ES-I3 (cell line): ENCODE results near the gene WNT1.

Source experiments
- H3K36me3 ChIP-seq: 2 replicates; pipeline ENCODE4 v1.6.1; 2013; ENCODE audit warnings: mild to moderate bottlenecking, low read length, control low read depth, moderate library complexity; ENCODE audit not compliant: insufficient read depth
- H3K4me1 ChIP-seq: 2 replicates; pipeline ENCODE4 v1.6.1; 2013; ENCODE audit warnings: mild to moderate bottlenecking, control low read depth, low read length; ENCODE audit not compliant: insufficient read depth
- H3K9ac ChIP-seq: 2 replicates; pipeline ENCODE4 v1.6.1; 2013; ENCODE audit warnings: low read depth, mild to moderate bottlenecking, low read length, moderate library complexity
- H3K9me3 ChIP-seq: 2 replicates; pipeline ENCODE4 v1.6.1; 2013; ENCODE audit warnings: mild to moderate bottlenecking, low read length, moderate library complexity; ENCODE audit not compliant: control insufficient read depth, insufficient read depth

WNT1 gene

GRCh38 chr12:49028666-49029275 is 50.6 kb downstream of the WNT1 start:
- H3K36me3 ChIP-seq: peaks cover 51% of the 10 kb centered on the region
- H3K4me1 ChIP-seq: no peaks in the 10 kb centered on the region
- H3K9me3 ChIP-seq: no peaks in the 10 kb centered on the region
- H3K9ac ChIP-seq: no peak overlapping the region

- H3K9me3 ChIP-seq: no peaks in the 10 kb centered on the region
- H3K36me3 ChIP-seq: peaks cover 46% of the 10 kb centered on the region
- no peak overlapping the region for H3K9ac ChIP-seq
- H3K4me1 ChIP-seq: no peaks in the 10 kb centered on the region
Observed at GRCh38 chr12:49030119-49030518, 52.0 kb downstream of the WNT1 start.

DNA sequence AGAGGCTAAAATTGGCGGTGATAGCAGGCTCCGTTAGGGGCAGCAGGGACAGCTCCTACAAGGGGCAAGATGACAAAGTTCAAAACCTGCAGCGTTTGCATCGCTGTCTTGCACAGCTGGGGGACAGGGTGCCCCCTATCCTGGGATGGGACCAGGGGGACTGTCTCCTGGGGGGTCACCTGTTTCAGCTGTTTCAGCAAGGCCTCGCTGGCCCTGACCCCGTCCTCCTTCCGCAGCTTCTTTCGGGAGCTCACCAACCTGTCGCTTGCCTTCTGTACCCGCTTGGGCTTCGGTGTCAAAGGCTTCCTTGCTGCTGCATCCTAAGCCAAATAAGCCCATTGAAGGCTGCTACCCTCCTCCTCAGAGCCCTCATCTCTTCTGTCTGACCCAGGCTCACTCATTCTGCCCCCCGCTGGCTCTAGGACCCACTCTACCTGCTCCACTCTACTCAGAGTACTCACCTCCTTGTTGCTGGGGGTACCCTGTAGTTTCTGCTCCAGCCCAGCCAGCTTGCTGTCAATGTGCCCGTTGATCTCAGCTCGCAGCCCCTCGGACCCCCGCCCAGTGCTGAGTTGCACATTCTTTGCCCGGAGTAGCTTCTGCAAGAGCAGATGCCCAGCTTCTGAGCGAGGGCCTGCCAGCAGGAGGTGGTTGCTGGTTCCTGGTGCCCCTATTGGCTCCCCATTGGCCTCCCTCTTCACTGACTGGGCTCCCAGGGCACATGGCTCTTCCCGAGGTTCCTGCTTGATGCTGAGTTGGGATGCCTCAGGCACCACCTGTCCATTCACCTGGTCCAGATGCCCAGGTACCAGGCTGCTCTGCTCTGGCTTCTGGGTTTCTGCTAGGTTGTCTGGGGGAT is 52.8 kb downstream of the WNT1 start:
- H3K36me3 ChIP-seq: peaks cover 42% of the 10 kb centered on the region
- no peak overlapping the region for H3K9ac ChIP-seq
- no peaks in the 10 kb centered on the region for H3K9me3 ChIP-seq
- H3K4me1 ChIP-seq: no peaks in the 10 kb centered on the region

GRCh38 chr12:49031573-49032161 is 53.5 kb downstream of the WNT1 start:
- H3K9ac ChIP-seq: no peak overlapping the region
- no peaks in the 10 kb centered on the region for H3K4me1 ChIP-seq
- peaks cover 44% of the 10 kb centered on the region for H3K36me3 ChIP-seq
- no peaks in the 10 kb centered on the region for H3K9me3 ChIP-seq
